Mucosa of rectum (tissue), 2 donors: ENCODE results near the gene TCERG1L.
"Not testable (repeated sequence)": the region's sequence is repeated elsewhere in the genome, so short reads cannot be mapped to it uniquely, and the experiment has no call there.

Source experiments
- H3K27ac ChIP-seq, 2 donors: one replicate each; pipeline ENCODE4 v1.7.0; 2013; ENCODE audit warnings: inconsistent platforms in 2 of 2, low read depth in 2 of 2, low read length in 2 of 2
- H3K27me3 ChIP-seq, 2 donors: one replicate each; pipeline ENCODE4 v1.7.0; 2013; ENCODE audit warnings: low read length in 2 of 2; ENCODE audit not compliant: control insufficient read depth in 2 of 2, insufficient read depth in 2 of 2
- H3K36me3 ChIP-seq, 2 donors: one replicate each; pipeline ENCODE4 v1.7.0; 2013; ENCODE audit warnings: low read length in 2 of 2; ENCODE audit not compliant: control insufficient read depth in 2 of 2, insufficient read depth in 2 of 2
- H3K4me1 ChIP-seq, 2 donors: one replicate each; pipeline ENCODE4 v1.7.0; 2013; ENCODE audit warnings: low read length in 2 of 2, mild to moderate bottlenecking in 1 of 2; ENCODE audit not compliant: control insufficient read depth in 2 of 2, insufficient read depth in 2 of 2
- H3K4me3 ChIP-seq, 2 donors: one replicate each; pipeline ENCODE4 v1.7.0; 2013; ENCODE audit warnings: low read length in 2 of 2
- H3K9ac ChIP-seq, 2 donors: one replicate each; pipeline ENCODE4 v1.7.0; 2013; ENCODE audit warnings: low read length in 2 of 2, low read depth in 1 of 2, mild to moderate bottlenecking in 1 of 2
- H3K9me3 ChIP-seq, 2 donors: one replicate each; pipeline ENCODE4 v1.7.0; 2013; ENCODE audit warnings: low read length in 2 of 2; ENCODE audit not compliant: control insufficient read depth in 2 of 2
- donor health status: healthy.
- donor health status: Normal muscosa, but diverticular disease.

The TCERG1L gene

DNA sequence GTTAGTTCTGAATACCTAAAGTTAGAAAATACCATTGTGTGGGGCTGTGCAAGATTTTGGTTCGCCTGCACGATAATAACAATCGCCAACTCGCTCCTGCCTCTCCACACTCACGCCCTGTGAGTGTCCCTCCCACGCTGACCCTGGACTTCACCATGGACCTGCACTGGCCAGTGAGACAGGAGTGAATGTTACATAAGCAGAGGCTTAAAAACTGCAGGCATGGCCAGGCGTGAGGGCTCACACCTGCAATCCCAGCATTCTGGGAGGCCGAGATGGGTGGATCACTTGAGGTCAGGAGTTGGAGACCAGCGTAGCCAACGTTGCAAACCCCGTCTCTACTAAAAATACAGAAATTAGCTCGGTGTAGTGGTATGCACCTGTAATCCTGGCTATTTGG lies 68.4 kb downstream of the TCERG1L start:
- no peak overlapping the region for H3K9ac ChIP-seq
- no peaks in the 10 kb centered on the region for H3K4me1 ChIP-seq
- H3K4me3 ChIP-seq, result no peak overlapping the region
- no peaks in the 10 kb centered on the region for H3K36me3 ChIP-seq
- no peak overlapping the region for H3K27ac ChIP-seq
- no peaks in the 10 kb centered on the region for H3K27me3 ChIP-seq
- H3K9me3 ChIP-seq, result no peaks in the 10 kb centered on the region

DNA sequence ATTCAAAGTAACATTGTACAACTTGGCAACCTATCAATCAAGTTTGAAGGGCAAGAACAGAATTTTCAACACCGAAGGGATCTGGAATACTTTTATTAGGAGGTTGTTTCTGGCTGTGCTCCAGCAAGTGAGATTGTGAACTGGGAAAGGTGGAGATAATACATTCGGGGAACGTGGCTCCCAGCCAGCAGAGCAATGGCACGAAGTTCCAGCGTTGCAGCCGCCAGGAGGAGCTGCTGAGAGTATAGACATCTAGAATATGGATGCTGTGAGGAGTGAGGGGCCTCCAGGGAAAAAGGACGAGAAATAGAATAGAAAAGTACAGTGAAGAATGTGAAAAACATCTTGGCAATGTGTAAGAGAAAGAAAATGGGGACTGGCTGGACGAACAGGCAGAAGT lies 69.5 kb downstream of the TCERG1L start:
- H3K9me3 ChIP-seq, result no peaks in the 10 kb centered on the region
- no peak overlapping the region for H3K9ac ChIP-seq
- no peaks in the 10 kb centered on the region for H3K27me3 ChIP-seq
- H3K27ac ChIP-seq, result no peak overlapping the region
- H3K36me3 ChIP-seq, result no peaks in the 10 kb centered on the region
- no peaks in the 10 kb centered on the region for H3K4me1 ChIP-seq
- no peak overlapping the region for H3K4me3 ChIP-seq

DNA sequence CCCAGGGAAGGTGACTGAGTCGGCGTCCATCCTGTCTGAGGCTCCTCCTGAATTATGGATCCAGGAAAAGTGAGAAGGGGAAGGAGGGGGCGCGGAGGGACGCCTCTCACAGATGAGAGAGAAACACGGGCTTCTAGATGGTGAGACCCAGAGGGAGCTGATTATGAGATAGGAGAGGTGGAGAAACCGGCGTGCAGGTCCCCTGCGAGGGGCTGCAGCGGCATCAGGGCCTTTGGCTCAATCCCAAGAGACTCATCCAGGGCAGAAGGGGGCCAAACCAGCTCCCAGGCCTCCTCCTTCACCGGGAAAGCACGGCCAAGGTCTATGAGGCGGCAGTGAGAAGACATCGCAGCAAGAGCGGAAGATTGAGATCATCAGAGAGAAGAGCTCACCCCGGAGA lies 70.8 kb downstream of the TCERG1L start:
- Histone ChIP-seq H3K27me3 (no peaks in the 10 kb centered on the region), H3K9ac (no peak overlapping the region), H3K9me3 (no peaks in the 10 kb centered on the region), H3K4me3 (no peak overlapping the region), H3K27ac (no peak overlapping the region), H3K36me3 (no peaks in the 10 kb centered on the region), H3K4me1 (no peaks in the 10 kb centered on the region)

DNA sequence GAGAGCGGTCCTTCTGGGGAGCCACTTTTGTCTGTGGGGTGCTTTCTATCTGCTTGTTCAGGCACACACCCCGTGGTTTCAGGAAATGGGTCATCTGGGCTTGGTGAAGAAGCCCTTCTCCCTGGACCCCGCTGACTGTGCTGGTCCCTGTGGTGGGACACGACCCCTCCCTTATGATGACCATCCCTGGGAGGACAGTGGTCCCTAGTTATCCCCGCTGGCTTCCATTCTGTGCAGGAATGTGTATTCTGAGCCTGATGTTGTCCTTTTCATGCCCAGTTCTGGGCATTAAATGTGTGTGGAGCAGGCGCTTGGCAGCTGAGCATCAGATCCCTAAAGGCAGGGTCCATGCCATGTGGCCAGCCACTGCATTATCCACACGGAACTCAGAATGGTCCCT lies 71.6 kb downstream of the TCERG1L start:
- Histone ChIP-seq H3K4me1 (no peaks in the 10 kb centered on the region), H3K9ac (no peak overlapping the region), H3K9me3 (no peaks in the 10 kb centered on the region), H3K4me3 (no peak overlapping the region), H3K27me3 (no peaks in the 10 kb centered on the region), H3K27ac (no peak overlapping the region), H3K36me3 (no peaks in the 10 kb centered on the region)

DNA sequence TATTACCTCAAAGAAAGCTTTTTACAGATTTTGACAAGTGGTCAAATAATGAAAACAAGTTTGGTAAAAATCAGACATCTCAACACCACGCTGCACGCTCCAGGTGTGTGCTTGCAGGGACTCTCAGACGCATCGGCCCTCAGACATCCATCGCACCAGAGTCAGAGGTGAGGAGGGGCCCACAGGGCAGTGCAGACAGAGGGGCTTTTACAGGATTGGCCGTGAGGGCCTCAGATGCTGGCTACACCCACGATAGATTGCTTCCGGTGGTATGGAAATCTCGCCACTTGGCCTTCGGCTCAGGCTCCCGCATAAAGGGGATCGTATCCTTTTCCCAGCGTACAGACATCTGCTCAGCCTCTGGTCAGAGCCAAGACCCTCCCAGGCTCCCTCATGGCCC lies 72.1 kb downstream of the TCERG1L start:
- no peak overlapping the region for H3K27ac ChIP-seq

DNA sequence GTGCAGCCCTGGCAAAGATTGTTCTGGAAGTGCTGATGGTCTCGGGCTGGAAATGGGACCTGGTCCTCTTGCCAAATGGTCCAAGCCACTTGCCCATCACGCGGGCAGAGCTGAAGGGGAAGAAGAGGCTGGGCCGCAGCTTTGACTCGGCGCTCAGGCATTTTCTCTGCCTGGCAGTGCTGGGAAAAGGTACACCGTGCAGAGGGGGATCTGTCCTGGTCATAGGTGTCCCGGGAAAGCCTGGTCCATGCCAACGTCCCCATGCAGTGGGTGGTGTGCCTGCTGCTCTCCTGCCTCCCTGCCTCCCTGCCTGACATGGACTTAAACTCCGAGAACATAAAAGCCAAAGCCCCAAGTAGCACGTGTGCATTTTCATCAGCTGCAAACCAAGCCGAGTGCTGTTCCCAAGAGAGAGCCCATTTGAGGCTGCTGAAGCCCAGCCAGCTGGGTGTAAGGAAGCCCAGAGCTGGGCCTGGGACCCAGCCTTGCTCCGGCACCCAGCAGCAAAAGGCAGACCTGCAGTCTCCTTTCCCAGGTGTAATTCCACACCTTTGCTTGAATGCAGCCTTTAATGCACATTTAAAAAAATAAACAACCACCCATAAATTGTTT lies 72.7 kb downstream of the TCERG1L start:
- Histone ChIP-seq H3K9me3 (peaks cover 0 to 1% of the 10 kb centered on the region in 2 donors), H3K36me3 (no peaks in the 10 kb centered on the region), H3K27ac (no peak overlapping the region), H3K9ac (no peak overlapping the region), H3K4me3 (no peak overlapping the region), H3K27me3 (no peaks in the 10 kb centered on the region), H3K4me1 (no peaks in the 10 kb centered on the region)

More for the DNA sequence above, 72.1 kb downstream of the TCERG1L start:
- Histone ChIP-seq H3K36me3 (no peaks in the 10 kb centered on the region), H3K4me1 (no peaks in the 10 kb centered on the region), H3K4me3 (no peak overlapping the region), H3K9ac (no peak overlapping the region), H3K9me3 (no peaks in the 10 kb centered on the region), H3K27me3 (no peaks in the 10 kb centered on the region)

DNA sequence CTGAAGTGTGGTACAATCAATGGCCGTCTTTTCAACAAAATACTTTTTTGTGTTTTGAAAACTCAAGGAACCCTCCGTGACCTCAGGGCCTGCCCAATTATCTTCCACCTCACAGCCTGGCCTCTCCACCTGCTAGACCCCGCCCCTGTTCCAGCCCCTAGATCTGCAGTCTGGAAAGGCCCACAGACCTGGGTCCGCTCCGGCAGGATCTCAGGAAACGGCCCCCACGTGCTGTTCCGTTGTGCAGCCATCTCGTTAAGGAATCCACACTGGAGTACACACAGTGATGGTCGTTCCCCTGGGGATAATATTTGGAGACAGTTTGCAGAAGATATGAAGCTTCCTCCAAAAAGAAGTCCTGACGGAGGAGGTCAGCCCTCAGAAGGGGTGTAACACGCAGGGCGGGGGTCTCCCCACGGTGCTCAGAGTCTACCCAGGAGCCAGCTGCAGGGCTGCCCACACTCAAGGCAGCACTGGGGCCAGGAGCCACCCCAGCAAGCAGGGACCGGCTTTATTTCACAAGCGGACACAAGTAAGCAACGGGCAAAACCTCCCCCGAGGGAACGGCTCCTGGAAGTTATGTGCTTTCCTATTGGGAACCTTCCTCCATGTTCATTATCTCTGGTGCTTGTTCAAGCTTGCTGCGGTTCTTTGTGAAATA lies 73.4 kb downstream of the TCERG1L start:
- Histone ChIP-seq H3K27ac (no peak overlapping the region), H3K36me3 (no peaks in the 10 kb centered on the region), H3K4me3 (no peak overlapping the region), H3K9ac (no peak overlapping the region), H3K4me1 (no peaks in the 10 kb centered on the region), H3K9me3 (peaks cover 0 to 1% of the 10 kb centered on the region in 2 donors), H3K27me3 (no peaks in the 10 kb centered on the region)

DNA sequence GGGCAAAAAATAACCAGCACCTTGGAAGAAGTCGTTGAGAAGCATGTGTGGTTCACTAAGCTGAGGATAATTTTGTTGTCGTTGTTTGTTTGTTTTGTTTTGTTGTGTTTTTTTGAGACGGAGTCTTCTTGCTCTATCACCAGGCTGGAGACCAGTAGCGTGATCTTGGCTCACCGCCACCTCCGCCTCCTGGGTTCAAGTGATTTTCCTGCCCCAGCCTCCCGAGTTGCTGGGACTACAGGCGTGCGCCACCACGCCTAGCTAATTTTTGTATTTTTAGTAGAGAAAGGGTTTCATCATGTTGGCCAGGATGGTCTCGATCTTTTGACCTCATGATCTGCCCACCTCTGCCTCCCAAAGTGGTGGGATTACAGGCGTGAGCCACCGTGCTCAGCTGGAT lies 76.9 kb downstream of the TCERG1L start:
- not testable (repeated sequence) for H3K27me3 ChIP-seq, H3K9me3 ChIP-seq, H3K4me3 ChIP-seq, H3K4me1 ChIP-seq, H3K27ac ChIP-seq, H3K36me3 ChIP-seq, H3K9ac ChIP-seq

DNA sequence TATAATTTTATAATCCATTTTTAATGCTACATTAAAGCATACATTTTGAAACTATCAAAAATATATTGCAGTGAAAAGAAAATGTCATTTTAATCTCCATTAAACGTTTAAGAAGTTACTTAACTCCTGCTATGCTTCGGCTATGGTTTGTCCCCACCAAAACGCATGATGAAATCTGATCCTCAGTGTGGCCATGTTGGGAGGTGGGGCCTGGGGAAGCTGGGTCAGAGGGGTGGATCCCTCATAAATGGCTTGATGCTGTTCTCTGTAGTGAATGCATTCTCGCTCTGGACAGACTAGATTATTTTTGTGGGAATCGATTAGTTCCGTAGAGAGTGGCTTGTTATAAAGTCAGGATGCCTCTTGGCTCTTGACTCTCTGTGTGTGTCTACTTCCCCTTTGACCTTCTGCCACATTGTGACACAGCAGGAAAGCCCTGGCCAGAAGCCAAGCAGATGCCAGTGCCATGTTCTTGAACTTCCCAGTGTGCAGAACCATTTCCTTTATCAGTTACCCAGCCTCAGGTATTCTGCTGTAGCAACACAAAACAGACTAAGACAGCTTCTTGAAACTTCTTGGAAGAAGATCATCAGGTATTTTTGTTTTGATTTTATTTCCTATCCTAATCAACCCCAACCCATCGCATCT lies 77.8 kb downstream of the TCERG1L start:
- no peaks in the 10 kb centered on the region for H3K27me3 ChIP-seq
- no peaks in the 10 kb centered on the region for H3K36me3 ChIP-seq
- H3K9ac ChIP-seq, result no peak overlapping the region
- H3K9me3 ChIP-seq, result peaks cover 0 to 1% of the 10 kb centered on the region in 2 donors
- no peaks in the 10 kb centered on the region for H3K4me1 ChIP-seq
- H3K4me3 ChIP-seq, result no peak overlapping the region
- no peak overlapping the region for H3K27ac ChIP-seq

DNA sequence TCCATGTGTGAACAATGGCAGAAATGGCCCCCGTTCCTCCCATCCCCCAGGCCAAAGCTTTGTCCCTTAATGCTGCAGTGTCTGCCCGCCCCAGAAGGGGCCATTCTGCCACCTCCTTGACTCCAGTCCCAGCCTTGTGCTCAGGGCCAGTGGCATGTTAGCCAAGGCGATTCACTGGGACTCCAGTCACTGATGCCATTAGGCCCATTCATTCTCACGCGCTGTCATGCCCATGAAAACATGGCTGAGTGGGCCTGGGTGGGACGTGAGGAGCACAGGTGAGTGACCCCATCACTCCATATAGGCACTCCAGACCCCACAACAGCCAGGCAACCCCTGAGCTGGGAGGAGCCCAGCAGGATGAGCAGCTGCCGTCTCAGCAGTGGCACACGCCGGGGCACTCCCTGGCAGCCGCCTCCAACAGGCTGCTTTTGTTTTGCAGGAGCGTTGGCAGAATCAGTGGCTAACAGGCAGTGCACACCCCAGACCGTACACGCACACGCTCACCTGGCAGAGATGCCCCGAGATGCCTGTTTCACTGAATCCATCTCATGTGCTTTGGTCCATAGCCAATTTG lies 79.5 kb downstream of the TCERG1L start:
- Histone ChIP-seq H3K36me3 (no peaks in the 10 kb centered on the region), H3K27me3 (no peaks in the 10 kb centered on the region), H3K9me3 (peaks cover 0 to 1% of the 10 kb centered on the region in 2 donors), H3K9ac (no peak overlapping the region), H3K27ac (no peak overlapping the region), H3K4me1 (no peaks in the 10 kb centered on the region), H3K4me3 (no peak overlapping the region)
